K562 (cell line): ENCODE measurements around the gene TRMT1L. TPM values are rescaled to one million over a fixed set of nuclear protein-coding genes. Genes with fewer than 3 reads are reported as not detected.
A peak's percentile ranks its signal among the peaks of the same experiment; 100 is the strongest.

ENCODE experiments used
- CBX2 ChIP-seq: fragments of 200-600 bp; sonication (generic); IDR thresholded peaks from one replicate; pipeline ENCODE4 v1.6.1; 2012; ENCODE audit warnings: mild to moderate bottlenecking, low read length, inconsistent platforms; ENCODE audit not compliant: insufficient read depth, poor library complexity, severe bottlenecking
- ETV6 ChIP-seq, 3 experiments: fragments of 150-350 bp in 1 of 3; sonication (generic) in 1 of 3; formaldehyde crosslinking in 1 of 3; IDR thresholded peaks; 2 replicates each; pipeline versions ENCODE4 v1.6.1 to v1.8.0; 2014 to 2022; ENCODE audit warnings: borderline replicate concordance in 2 of 3, low read depth in 2 of 3, antibody characterized with exemption in 1 of 3, low read length in 1 of 3, mild to moderate bottlenecking in 1 of 3, missing genetic modification reagents in 1 of 3
- FOXK2 ChIP-seq, 2 experiments: fragments of 450-650 bp; IDR thresholded peaks in 1 of 2; conservative IDR thresholded peaks in 1 of 2; 2 replicates each; pipeline ENCODE4 v1.6.1; 2016; ENCODE audit warnings: low read depth in 2 of 2, mild to moderate bottlenecking in 1 of 2
- GTF2B ChIP-seq: IDR thresholded peaks from 2 replicates; pipeline ENCODE4 v1.6.1; 2011; ENCODE audit not compliant: insufficient read length; ENCODE audit errors: extremely low read depth
- ILF3 ChIP-seq: fragments of 450-650 bp; IDR thresholded peaks from 2 replicates; pipeline ENCODE4 v1.6.1; 2018; ENCODE audit warnings: antibody characterized with exemption, mild to moderate bottlenecking, moderate library complexity, borderline replicate concordance
- IRF2 ChIP-seq: sonication (generic); formaldehyde crosslinking; IDR thresholded peaks from 2 replicates; pipeline ENCODE4 v1.8.1; 2022; ENCODE audit warnings: mild to moderate bottlenecking, missing genetic modification reagents
- STAT6 ChIP-seq: sonication (generic); formaldehyde crosslinking; IDR thresholded peaks from 2 replicates; pipeline ENCODE4 v1.8.1; 2023; ENCODE audit warnings: mild to moderate bottlenecking, missing genetic modification reagents
- TAF9B ChIP-seq: fragments of 450-650 bp; IDR thresholded peaks from 2 replicates; pipeline ENCODE4 v1.6.1; 2018; ENCODE audit warnings: mild to moderate bottlenecking; ENCODE audit not compliant: partially characterized antibody
- TEAD4 ChIP-seq, 2 experiments: sonication (generic) in 1 of 2; formaldehyde crosslinking in 1 of 2; IDR thresholded peaks; 2 replicates each; pipeline versions ENCODE4 v1.6.1 to v1.8.0; 2012 to 2022; ENCODE audit warnings: borderline replicate concordance in 1 of 2, inconsistent platforms in 1 of 2, low read length in 1 of 2, mild to moderate bottlenecking in 1 of 2, missing genetic modification reagents in 1 of 2
- TFAP4 ChIP-seq: sonication (generic); formaldehyde crosslinking; IDR thresholded peaks from 2 replicates; pipeline ENCODE4 v1.8.0; 2022; ENCODE audit warnings: missing genetic modification reagents, mild to moderate bottlenecking, moderate library complexity, borderline replicate concordance
- THAP12 ChIP-seq: fragments of 250-450 bp; sonication (Bioruptor Pico); IDR thresholded peaks from 2 replicates; pipeline ENCODE4 v1.9.0; 2021; ENCODE audit warnings: mild to moderate bottlenecking, inconsistent platforms
- UBTF ChIP-seq, 2 experiments: IDR thresholded peaks; 2 replicates each; pipeline ENCODE4 v1.6.1; 2012; ENCODE audit warnings: improper control_type of control experiment in 2 of 2, low read depth in 2 of 2, low read length in 2 of 2, borderline replicate concordance in 1 of 2
- ZNF212 ChIP-seq: fragments of 450-650 bp; formaldehyde crosslinking; IDR thresholded peaks from 2 replicates; pipeline ENCODE4 v1.4.0; 2020; ENCODE audit warnings: mild to moderate bottlenecking
- ZNF444 ChIP-seq: fragments of 250-450 bp; sonication (Bioruptor Pico); IDR thresholded peaks from 2 replicates; pipeline ENCODE4 v1.4.0; 2020; ENCODE audit warnings: mild to moderate bottlenecking, moderate library complexity
- polyA plus RNA-seq, 8 experiments: library from polyadenylated mRNA; depleted of rRNA in 4 of 8; stranded (reverse) in 5 of 8; unstranded in 3 of 8; fragments of >200 nt; fragmentation: Nextera tagmentation in 2 of 8; fragmentation: Illumina TruSeq in 1 of 8; extraction: Ambion mirVana in 2 of 8; extraction: Trizol in 1 of 8; gene quantifications; 2 replicates each; pipeline versions ENCODE4 v1.2.1 to v1.2.3, GENCODE V29; 2011 to 2014; ENCODE audit warnings: inconsistent platforms in 1 of 8, missing spikeins in 1 of 8
- total RNA-seq, 7 experiments: library from RNA; depleted of rRNA in 6 of 7; stranded (reverse); fragments of >200 nt in 6 of 7; fragmentation: Illumina TruSeq in 2 of 7; extraction: Trizol in 2 of 7; gene quantifications; 2 replicates each; pipeline versions ENCODE4 v1.2.1 to v1.2.3, GENCODE V29; 2011 to 2021; ENCODE audit warnings: low replicate concordance in 1 of 7

TRMT1L gene
- total and polyA plus RNA-seq, 9 of the 15 experiments (the other 6 are each of a cell fraction or from before 2014, with no cell fraction given): 6.4 to 88.9 (median 32.9) TPM

- no peak for TF ChIP-seq GTF2B
- TF ChIP-seq ILF3: no peak; the same call in 1 of the 2 replicates
- peak in 1 of 2 experiments; percentile 63; a peak in 1 of 4 replicates for TF ChIP-seq FOXK2 (conservative IDR thresholded peaks at IDR 0.05 in 1 of 2, IDR thresholded peaks at IDR 0.05 in 1 of 2; ENCODE audit: low read depth in 2 of 2)
- no peak; the same call in 1 of the 2 replicates for TF ChIP-seq THAP12 (CRISPR knock-in tag)
- TF ChIP-seq CBX2: no peak
- TF ChIP-seq TEAD4 (IDR thresholded peaks at IDR 0.05; ENCODE audit: low read length): 0 out of 2 replicates have a peak, but pooled peaks have one; percentile 19
- no peak for TF ChIP-seq TEAD4 (CRISPR knock-in tag; IDR thresholded peaks at IDR 0.05; ENCODE audit: borderline replicate concordance)
- TF ChIP-seq STAT6 (CRISPR knock-in tag): peak; percentile 43; the same call in 1 of the 2 replicates
- TF ChIP-seq ETV6 (IDR thresholded peaks at IDR 0.05; ENCODE audit: borderline replicate concordance in 1 of 2, low read depth in 2 of 2, low read length in 1 of 2): no peak
- no peak for TF ChIP-seq ETV6 (CRISPR knock-in tag; IDR thresholded peaks at IDR 0.05; ENCODE audit: borderline replicate concordance)
- TF ChIP-seq TFAP4: peak; percentile 85; the same call in 1 of the 2 replicates
- 0 out of 4 replicates have a peak, but pooled peaks of 1 of the 2 experiments have one; percentile 20 for TF ChIP-seq UBTF (IDR thresholded peaks at IDR 0.05; ENCODE audit: borderline replicate concordance in 1 of 2, low read depth in 2 of 2, low read length in 2 of 2)
- TF ChIP-seq IRF2: no peak
- peak; percentile 51 for TF ChIP-seq TAF9B
- TF ChIP-seq ZNF444: no peak
- TF ChIP-seq ZNF212 (CRISPR knock-in tag): no peak
Observed at GRCh38 chr1:185156854-185157598, at the start of gene TRMT1L, which contains the start of gene SWT1 (continued).
